Measurements from ENCODE around the gene C2CD4D. TPM values are rescaled to one million over a fixed set of nuclear protein-coding genes. Genes with fewer than 3 reads are reported as not detected.

The C2CD4D gene
- total RNA-seq, 1 experiment from 2014 or later: 0.23 TPM

DNA sequence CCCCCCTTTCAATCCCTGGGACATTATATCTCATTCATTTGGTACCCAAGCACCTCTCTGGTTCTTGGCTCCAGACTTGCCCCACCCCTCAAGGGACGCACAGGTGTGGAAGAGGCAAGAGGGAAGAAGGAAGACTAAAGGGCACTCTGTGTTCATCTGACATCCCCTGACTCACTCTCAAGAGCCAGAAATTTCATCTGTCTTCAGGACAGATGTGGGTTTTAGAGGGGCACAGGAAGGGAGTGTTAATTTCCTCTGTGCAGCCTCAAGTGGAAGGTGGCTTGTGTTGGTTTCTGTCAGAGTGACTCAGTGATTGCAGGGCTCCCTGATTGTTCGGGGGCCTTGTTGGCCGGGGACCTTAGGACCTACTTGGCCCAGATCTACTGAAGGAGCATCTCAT, 2.4 kb downstream of the C2CD4D start:
- no peak overlapping the region for H3K4me3 ChIP-seq (ENCODE audit: low read depth, low read length)
- H3K36me3 Mint-ChIP-seq (ENCODE audit: insufficient read depth, unreplicated experiment): peaks cover 15% of the 10 kb centered on the region
- H3K27me3 Mint-ChIP-seq (ENCODE audit: insufficient read depth, unreplicated experiment): no peaks in the 10 kb centered on the region
- intact Hi-C loops (cut with micrococcal nuclease; ENCODE audit: unreplicated experiment): loop anchor here (2.0 to 5.0 kb wide), 5 partner anchors 45 to 385 kb away; partner anchors contain the start of gene TDRKH
- no TSS peak for BruUV-seq (replicated peaks)
- TF ChIP-seq, protein P1, sequence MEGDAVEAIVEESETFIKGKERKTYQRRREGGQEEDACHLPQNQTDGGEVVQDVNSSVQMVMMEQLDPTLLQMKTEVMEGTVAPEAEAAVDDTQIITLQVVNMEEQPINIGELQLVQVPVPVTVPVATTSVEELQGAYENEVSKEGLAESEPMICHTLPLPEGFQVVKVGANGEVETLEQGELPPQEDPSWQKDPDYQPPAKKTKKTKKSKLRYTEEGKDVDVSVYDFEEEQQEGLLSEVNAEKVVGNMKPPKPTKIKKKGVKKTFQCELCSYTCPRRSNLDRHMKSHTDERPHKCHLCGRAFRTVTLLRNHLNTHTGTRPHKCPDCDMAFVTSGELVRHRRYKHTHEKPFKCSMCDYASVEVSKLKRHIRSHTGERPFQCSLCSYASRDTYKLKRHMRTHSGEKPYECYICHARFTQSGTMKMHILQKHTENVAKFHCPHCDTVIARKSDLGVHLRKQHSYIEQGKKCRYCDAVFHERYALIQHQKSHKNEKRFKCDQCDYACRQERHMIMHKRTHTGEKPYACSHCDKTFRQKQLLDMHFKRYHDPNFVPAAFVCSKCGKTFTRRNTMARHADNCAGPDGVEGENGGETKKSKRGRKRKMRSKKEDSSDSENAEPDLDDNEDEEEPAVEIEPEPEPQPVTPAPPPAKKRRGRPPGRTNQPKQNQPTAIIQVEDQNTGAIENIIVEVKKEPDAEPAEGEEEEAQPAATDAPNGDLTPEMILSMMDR (IDR thresholded peaks at IDR 0.05; ENCODE audit: insufficient read depth in 1 of 2, low read depth in 1 of 2, low read length in 1 of 2, severe bottlenecking in 1 of 2, unreplicated experiment in 1 of 2): no peak
- POLR2A ChIA-PET: no interaction called here
- peaks cover 20% of the 10 kb centered on the region for H3K4me1 ChIP-seq
- no peaks in the 10 kb centered on the region for H3K9me3 Mint-ChIP-seq (ENCODE audit: unreplicated experiment)
- H3K9me3 ChIP-seq: no peaks in the 10 kb centered on the region
- H3K4me1 Mint-ChIP-seq (ENCODE audit: low read depth, unreplicated experiment): peaks cover 26% of the 10 kb centered on the region
- H3K4me3 Mint-ChIP-seq (ENCODE audit: unreplicated experiment): no peak overlapping the region
- CTCF ChIA-PET: interaction anchor here (0.6 to 1.4 kb wide), 18 partner anchors 9 to 298 kb away, joined by 3 to 10 read pairs (median 4); partner anchors contain the start of genes MRPL9 and TUFT1
- no peaks in the 10 kb centered on the region for H3K27me3 ChIP-seq (replicated peaks; ENCODE audit: control insufficient read depth, insufficient read depth, low read length)
- DNase-seq: no peak
- H3K27ac Mint-ChIP-seq (ENCODE audit: unreplicated experiment): no peak overlapping the region
- H3K36me3 ChIP-seq (ENCODE audit: control insufficient read depth, insufficient read depth, low read length): no peaks in the 10 kb centered on the region; the same call in 1 of the 2 replicates

DNA sequence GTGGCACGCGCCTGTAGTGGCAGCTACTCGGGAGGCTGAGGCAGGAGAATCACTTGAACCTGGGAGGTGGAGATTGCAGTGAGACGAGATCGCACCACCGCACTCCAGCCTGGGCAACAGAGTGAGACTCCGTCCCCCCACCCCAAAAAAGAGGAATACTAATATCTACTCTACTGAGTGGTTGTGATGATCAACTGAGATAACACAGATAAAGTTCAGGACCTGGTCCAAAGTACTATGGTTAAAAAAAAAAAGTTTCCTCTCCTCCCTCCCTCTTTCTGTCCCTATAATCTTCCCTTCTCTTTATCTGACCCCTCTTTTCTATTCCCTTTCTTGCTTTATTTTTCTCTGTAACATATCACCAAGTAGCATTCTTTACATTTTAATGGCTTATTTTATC, 4.0 kb downstream of the C2CD4D start:
- Histone ChIP-seq H3K4me3 (ENCODE audit: low read depth, low read length) (no peak overlapping the region), H3K36me3 (ENCODE audit: control insufficient read depth, insufficient read depth, low read length) (no peaks in the 10 kb centered on the region), H3K9me3 (no peaks in the 10 kb centered on the region), H3K4me1 (peaks cover 20% of the 10 kb centered on the region), H3K27me3 (replicated peaks; ENCODE audit: control insufficient read depth, insufficient read depth, low read length) (no peaks in the 10 kb centered on the region)
- no peaks in the 10 kb centered on the region for H3K27me3 Mint-ChIP-seq (ENCODE audit: insufficient read depth, unreplicated experiment)
- no peak for DNase-seq
- H3K4me3 Mint-ChIP-seq (ENCODE audit: unreplicated experiment): no peak overlapping the region
- CTCF ChIA-PET: interaction anchor here (1.3 to 1.4 kb wide), 2 partner anchors 101 to 142 kb away, joined by 7 to 10 read pairs; no protein-coding TSS in a partner anchor
- peak overlapping the region; percentile 45 for H3K27ac Mint-ChIP-seq (ENCODE audit: unreplicated experiment)
- no TSS peak for BruUV-seq (replicated peaks)
- intact Hi-C loops (cut with micrococcal nuclease; ENCODE audit: unreplicated experiment): loop anchor here (5.0 kb wide), 4 partner anchors 43 to 383 kb away; partner anchors contain the start of gene TDRKH
- TF ChIP-seq, protein P1 (IDR thresholded peaks at IDR 0.05; ENCODE audit: insufficient read depth in 1 of 2, low read depth in 1 of 2, low read length in 1 of 2, severe bottlenecking in 1 of 2, unreplicated experiment in 1 of 2): no peak
- peaks cover 22% of the 10 kb centered on the region for H3K4me1 Mint-ChIP-seq (ENCODE audit: low read depth, unreplicated experiment)
- no peaks in the 10 kb centered on the region for H3K9me3 Mint-ChIP-seq (ENCODE audit: unreplicated experiment)
- POLR2A ChIA-PET: no interaction called here
- peaks cover 15% of the 10 kb centered on the region for H3K36me3 Mint-ChIP-seq (ENCODE audit: insufficient read depth, unreplicated experiment)

DNA sequence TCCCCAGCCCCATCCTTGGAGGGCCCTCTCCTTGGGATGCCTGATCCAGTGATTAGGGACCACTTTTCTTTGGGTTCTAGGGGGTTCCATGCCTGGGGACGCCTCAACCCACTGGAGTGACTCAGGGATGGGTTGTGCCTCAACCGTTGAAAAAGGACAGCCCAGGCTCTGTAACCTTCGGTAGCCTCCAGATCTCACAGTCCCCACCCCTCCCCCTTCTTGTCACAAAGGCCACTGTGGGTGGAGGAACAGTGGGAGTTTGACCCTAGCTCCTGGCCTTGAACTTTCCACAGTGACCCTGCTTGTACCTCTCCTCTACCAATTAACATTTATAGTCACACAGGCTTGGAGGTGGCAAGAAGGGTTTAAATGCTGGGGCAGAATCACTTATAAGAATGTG, 5.4 kb downstream of the C2CD4D start:
- CTCF ChIA-PET: no interaction called here
- Histone ChIP-seq H3K4me3 (ENCODE audit: low read depth, low read length) (no peak overlapping the region), H3K36me3 (ENCODE audit: control insufficient read depth, insufficient read depth, low read length) (no peaks in the 10 kb centered on the region), H3K9me3 (no peaks in the 10 kb centered on the region), H3K4me1 (peaks cover 20% of the 10 kb centered on the region), H3K27me3 (replicated peaks; ENCODE audit: control insufficient read depth, insufficient read depth, low read length) (no peaks in the 10 kb centered on the region)
- BruUV-seq (replicated peaks): no TSS peak
- Mint-ChIP-seq H3K27me3 (ENCODE audit: insufficient read depth, unreplicated experiment) (no peaks in the 10 kb centered on the region), H3K4me3 (ENCODE audit: unreplicated experiment) (no peak overlapping the region), H3K36me3 (ENCODE audit: insufficient read depth, unreplicated experiment) (peaks cover 12% of the 10 kb centered on the region), H3K9me3 (ENCODE audit: unreplicated experiment) (no peaks in the 10 kb centered on the region), H3K4me1 (ENCODE audit: low read depth, unreplicated experiment) (peaks cover 27% of the 10 kb centered on the region), H3K27ac (ENCODE audit: unreplicated experiment) (no peak overlapping the region)
- TF ChIP-seq, protein P1 (IDR thresholded peaks at IDR 0.05; ENCODE audit: insufficient read depth in 1 of 2, low read depth in 1 of 2, low read length in 1 of 2, severe bottlenecking in 1 of 2, unreplicated experiment in 1 of 2): no peak
- DNase-seq: no peak
- POLR2A ChIA-PET: no interaction called here
- intact Hi-C loops (cut with micrococcal nuclease; ENCODE audit: unreplicated experiment): no loop called here
